ENCODE measurements around the gene MRPL47. TPM values are rescaled to one million over a fixed set of nuclear protein-coding genes. Genes with fewer than 3 reads are reported as not detected.

MRPL47 gene
- total and polyA plus RNA-seq, 10 of the 15 experiments (the other 5 are each of a cell fraction or from before 2014, with no cell fraction given) = 40.6 to 237 (median 73.9) TPM

DNA sequence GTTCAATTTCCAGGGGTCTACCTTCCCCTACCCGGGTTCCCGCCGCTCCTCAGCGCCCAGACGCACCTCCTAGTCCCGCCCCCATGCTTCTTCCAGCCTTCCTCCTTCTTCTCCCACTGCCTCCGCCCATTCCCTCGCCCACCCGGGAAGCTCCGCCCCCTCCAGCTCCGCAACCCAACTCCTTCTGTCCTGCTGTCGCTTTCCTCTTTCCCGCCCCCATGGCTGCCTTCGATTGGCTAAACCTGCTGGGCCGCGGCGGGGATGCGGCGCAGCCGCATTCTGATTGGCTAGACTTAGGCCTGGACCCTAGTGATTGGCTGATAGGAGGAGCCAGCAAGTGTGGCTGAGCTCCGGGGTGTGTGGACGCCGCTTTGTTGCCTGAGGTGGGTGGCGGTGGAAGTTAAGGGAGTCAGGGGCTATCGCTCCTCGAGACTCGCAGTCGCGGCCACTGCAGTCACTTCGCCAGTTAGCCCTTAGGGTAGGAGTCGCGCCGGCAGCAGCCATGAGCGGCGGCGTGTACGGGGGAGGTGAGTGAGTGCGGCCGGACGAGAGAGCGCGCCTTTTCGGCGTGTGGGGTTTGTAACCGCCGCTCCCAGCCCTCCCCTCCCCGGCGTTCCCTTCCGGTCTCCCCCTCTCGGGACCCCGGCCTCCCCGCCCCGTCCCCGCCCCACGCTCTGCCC, 41.7 kb downstream of the MRPL47 start, which contains the start of gene ACTL6A (continued):
- peak; percentile 33 for TF ChIP-seq E2F8 (IDR thresholded peaks at IDR 0.05; ENCODE audit: low read depth, partially characterized antibody)
- TF ChIP-seq CREB1 (IDR thresholded peaks at IDR 0.05; ENCODE audit: low read depth) = peak; percentile 86
- TF ChIP-seq MYC (IDR thresholded peaks at IDR 0.05; ENCODE audit: insufficient read depth, insufficient read length, insufficient replicate concordance, low read length, severe bottlenecking) = no peak
- TF ChIP-seq SMAD1 (IDR thresholded peaks at IDR 0.05; ENCODE audit: low read depth, partially characterized antibody) = no peak
- TF ChIP-seq KDM1A (IDR thresholded peaks at IDR 0.05; ENCODE audit: borderline replicate concordance) = no peak
- no peak for TF ChIP-seq ZBED1 (IDR thresholded peaks at IDR 0.05; ENCODE audit: borderline replicate concordance)
- peak; percentile 60 for TF ChIP-seq CREM (IDR thresholded peaks at IDR 0.05; ENCODE audit: low read depth)
- TF ChIP-seq SMAD5 (IDR thresholded peaks at IDR 0.05; ENCODE audit: low read depth) = peak; percentile 79
- peak; percentile 38; the same call in 1 of the 2 replicates for TF ChIP-seq HCFC1 (IDR thresholded peaks at IDR 0.05; ENCODE audit: low read length)
- TF ChIP-seq, protein P1, sequence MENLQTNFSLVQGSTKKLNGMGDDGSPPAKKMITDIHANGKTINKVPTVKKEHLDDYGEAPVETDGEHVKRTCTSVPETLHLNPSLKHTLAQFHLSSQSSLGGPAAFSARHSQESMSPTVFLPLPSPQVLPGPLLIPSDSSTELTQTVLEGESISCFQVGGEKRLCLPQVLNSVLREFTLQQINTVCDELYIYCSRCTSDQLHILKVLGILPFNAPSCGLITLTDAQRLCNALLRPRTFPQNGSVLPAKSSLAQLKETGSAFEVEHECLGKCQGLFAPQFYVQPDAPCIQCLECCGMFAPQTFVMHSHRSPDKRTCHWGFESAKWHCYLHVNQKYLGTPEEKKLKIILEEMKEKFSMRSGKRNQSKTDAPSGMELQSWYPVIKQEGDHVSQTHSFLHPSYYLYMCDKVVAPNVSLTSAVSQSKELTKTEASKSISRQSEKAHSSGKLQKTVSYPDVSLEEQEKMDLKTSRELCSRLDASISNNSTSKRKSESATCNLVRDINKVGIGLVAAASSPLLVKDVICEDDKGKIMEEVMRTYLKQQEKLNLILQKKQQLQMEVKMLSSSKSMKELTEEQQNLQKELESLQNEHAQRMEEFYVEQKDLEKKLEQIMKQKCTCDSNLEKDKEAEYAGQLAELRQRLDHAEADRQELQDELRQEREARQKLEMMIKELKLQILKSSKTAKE (IDR thresholded peaks at IDR 0.05; ENCODE audit: low read depth, poor library complexity, severe bottlenecking) = peak; percentile 67
- 0 out of 2 replicates have a peak, but pooled peaks have one; percentile 16 for TF ChIP-seq TCF12 (IDR thresholded peaks at IDR 0.05; ENCODE audit: low read depth, low read length)
- TF ChIP-seq DPF2 (IDR thresholded peaks at IDR 0.05) = 0 out of 2 replicates have a peak, but pooled peaks have one; percentile 4
- peak; percentile 100 for TF ChIP-seq HDGF (IDR thresholded peaks at IDR 0.05)
- TF ChIP-seq KLF5 (IDR thresholded peaks at IDR 0.05; ENCODE audit: partially characterized antibody) = no peak
- no peak for TF ChIP-seq SRF (IDR thresholded peaks at IDR 0.05; ENCODE audit: low read depth in 2 of 2, low read length in 2 of 2)
- TF ChIP-seq ZNF592 (IDR thresholded peaks at IDR 0.05) = no peak

All from GM12878 (cell line).